K562 (cell line): ENCODE results near the gene CRLF1.

Experiments
- EHMT2 ChIP-seq: fragments of 450-650 bp; IDR thresholded peaks from 2 replicates; pipeline ENCODE4 v1.6.1; 2018; ENCODE audit warnings: antibody characterized with exemption
- PCBP2 ChIP-seq: fragments of 200-400 bp; formaldehyde crosslinking; IDR thresholded peaks from 2 replicates; pipeline ENCODE4 v1.6.1; 2018; ENCODE audit warnings: low read length, low read depth, mild to moderate bottlenecking, moderate library complexity; ENCODE audit not compliant: poor library complexity, severe bottlenecking
- POU5F1 ChIP-seq: fragments of 150-350 bp; IDR thresholded peaks from 2 replicates; pipeline ENCODE4 v1.6.1; 2014; ENCODE audit warnings: borderline replicate concordance, low read length, low read depth, mild to moderate bottlenecking; ENCODE audit not compliant: partially characterized antibody

DNA sequence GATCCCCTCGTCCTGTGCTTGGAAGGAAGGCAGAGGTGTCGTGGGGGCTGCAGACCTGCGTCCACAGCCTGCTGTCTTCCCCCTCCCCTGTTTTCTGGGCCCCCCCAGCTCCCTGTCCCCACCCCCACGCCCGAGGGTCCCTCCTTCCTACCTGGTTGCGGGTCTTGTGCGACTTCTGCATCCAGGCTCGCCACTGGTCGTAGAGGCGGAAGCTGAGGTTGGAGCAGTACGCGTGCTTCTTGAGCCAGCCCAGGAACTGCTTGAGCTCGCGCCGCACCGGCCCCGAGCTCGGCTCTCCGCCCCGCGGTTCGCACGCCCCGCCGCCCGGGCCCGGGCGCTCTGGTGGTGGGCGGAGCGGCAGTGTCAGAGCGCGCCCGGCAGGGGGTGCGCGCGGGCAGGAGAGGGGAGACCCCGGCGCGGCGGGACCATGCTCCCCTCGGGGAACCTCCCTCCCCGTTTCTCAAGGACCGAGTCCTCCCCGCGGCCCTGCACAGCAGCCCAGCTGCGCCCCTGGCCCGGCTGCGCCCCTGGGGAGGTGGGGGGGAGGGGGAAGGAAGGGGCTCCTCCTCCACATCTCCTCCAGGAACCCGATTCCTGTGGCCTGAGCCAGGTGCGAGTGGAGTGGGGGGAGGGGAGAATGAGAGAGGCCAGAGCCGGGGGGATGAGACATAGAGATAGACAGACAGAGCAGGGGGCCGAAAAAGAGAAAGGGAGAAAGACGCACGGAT lies 12.3 kb downstream of the CRLF1 start:
- TF ChIP-seq POU5F1: no peak
- TF ChIP-seq PCBP2: no peak
- no peak for TF ChIP-seq EHMT2
